ENCODE measurements around the gene SIGLEC14.
A peak's percentile ranks its signal among the peaks of the same experiment; 100 is the strongest.
"Not testable (repeated sequence)": the region's sequence is repeated elsewhere in the genome, so short reads cannot be mapped to it uniquely, and the experiment has no call there.

SIGLEC14 gene

DNA sequence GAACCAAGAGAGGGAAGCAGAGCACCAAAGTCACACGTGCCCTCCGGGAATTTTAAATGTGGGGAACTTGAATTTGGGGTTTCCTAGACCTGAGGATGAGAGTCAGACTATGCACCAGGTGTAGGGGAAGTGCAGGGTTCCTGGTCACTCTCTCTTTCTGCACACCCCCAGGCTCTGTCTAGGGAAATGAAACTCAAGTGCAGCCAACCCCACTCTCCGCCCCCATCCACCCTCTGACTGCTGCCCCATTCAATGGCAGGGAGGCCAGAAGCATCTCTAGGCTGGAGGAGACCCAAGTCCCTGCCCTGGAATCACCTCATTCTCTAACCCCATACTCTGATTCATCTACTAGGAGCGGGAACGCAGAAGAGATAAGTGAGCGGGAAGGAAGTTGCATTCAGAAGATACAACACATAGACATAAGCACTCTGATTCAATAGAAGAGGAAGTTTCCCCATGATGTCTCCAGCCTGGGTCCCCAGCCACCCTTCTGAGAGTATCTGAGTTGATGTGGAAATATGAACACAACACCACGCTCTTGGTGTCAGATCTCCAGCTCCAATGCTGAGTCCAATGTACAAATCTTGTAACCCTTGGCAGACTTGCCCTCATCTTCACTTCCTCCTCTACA lies 4.7 kb upstream of the SIGLEC14 start:
- Mint-ChIP-seq H3K4me1 (ENCODE audit: low read depth) (no peaks in the 10 kb centered on the region), H3K4me3 (no peak overlapping the region), H3K27me3 (peaks cover 38% of the 10 kb centered on the region), H3K36me3 (ENCODE audit: low read depth) (no peaks in the 10 kb centered on the region), H3K9me3 (peaks cover 4% of the 10 kb centered on the region), H3K27ac (no peak overlapping the region)

DNA sequence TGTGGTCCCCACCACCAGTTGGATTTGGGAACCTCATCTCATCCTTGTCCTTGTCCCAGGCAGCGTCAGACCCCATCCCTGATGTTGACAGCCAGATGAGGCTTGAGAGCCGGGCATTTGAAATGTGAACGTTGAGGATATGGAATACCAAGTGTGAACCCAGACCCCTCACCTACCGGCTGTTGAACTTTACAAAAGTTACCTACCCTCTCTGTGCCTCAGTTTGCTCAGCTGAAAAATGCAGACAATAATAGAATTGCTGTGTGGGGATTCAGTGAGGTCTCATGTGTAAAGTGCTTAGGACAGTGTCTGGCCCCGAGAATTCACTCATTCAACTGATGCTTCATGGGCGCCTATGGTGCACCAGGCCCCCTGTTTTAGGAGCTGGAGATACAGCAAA lies 693 bp upstream of the SIGLEC14 start:
- Mint-ChIP-seq H3K36me3 (ENCODE audit: low read depth) (no peaks in the 10 kb centered on the region), H3K9me3 (no peaks in the 10 kb centered on the region), H3K27me3 (peaks cover 16% of the 10 kb centered on the region), H3K4me1 (ENCODE audit: low read depth) (no peaks in the 10 kb centered on the region), H3K27ac (no peak overlapping the region), H3K4me3 (no peak overlapping the region)

GRCh38 chr19:51644636-51645271 lies 1.9 kb downstream of the SIGLEC14 start:
- Mint-ChIP-seq H3K9me3 (no peaks in the 10 kb centered on the region), H3K4me1 (ENCODE audit: low read depth) (no peaks in the 10 kb centered on the region), H3K4me3 (no peak overlapping the region), H3K27me3 (peaks cover 5% of the 10 kb centered on the region), H3K27ac (no peak overlapping the region), H3K36me3 (ENCODE audit: low read depth) (no peaks in the 10 kb centered on the region)

DNA sequence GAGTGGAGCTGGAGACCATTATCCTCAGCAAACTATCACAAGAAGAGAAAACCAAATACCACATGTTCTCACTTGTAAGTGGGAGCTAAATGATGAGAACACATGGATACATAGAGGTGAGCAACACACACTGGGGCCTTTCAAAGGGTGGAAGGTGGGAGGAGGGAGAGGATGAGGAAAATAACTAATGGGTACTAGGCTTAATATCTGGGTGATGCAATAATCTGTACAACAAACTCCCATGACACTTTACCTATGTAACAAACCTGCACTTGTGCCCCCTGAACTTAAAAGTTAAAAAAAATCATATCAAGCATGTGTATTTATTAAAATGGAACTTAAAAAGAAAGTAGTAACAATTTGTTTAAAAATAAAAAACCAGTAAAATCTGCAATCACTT lies 5.0 kb downstream of the SIGLEC14 start:
- Mint-ChIP-seq H3K4me1 (ENCODE audit: low read depth) (no peaks in the 10 kb centered on the region), H3K27ac (no peak overlapping the region), H3K36me3 (ENCODE audit: low read depth) (no peaks in the 10 kb centered on the region), H3K27me3 (no peaks in the 10 kb centered on the region), H3K9me3 (no peaks in the 10 kb centered on the region), H3K4me3 (no peak overlapping the region)

GRCh38 chr19:51640386-51640785 lies 6.2 kb downstream of the SIGLEC14 start:
- Mint-ChIP-seq H3K4me1 (ENCODE audit: low read depth) (no peaks in the 10 kb centered on the region), H3K36me3 (ENCODE audit: low read depth) (no peaks in the 10 kb centered on the region), H3K27me3 (no peaks in the 10 kb centered on the region), H3K4me3 (no peak overlapping the region), H3K9me3 (no peaks in the 10 kb centered on the region), H3K27ac (no peak overlapping the region)

- no peaks in the 10 kb centered on the region for H3K9me3 Mint-ChIP-seq
- H3K4me1 Mint-ChIP-seq (ENCODE audit: low read depth): no peaks in the 10 kb centered on the region
- H3K27me3 Mint-ChIP-seq: no peaks in the 10 kb centered on the region
- no peaks in the 10 kb centered on the region for H3K36me3 Mint-ChIP-seq (ENCODE audit: low read depth)
- H3K27ac Mint-ChIP-seq: no peak overlapping the region
- H3K4me3 Mint-ChIP-seq: no peak overlapping the region
These were observed 6.7 kb downstream of the SIGLEC14 start for GRCh38 chr19:51639916-51640315.

GRCh38 chr19:51637362-51637978 lies 9.2 kb downstream of the SIGLEC14 start:
- H3K27me3 Mint-ChIP-seq: no peaks in the 10 kb centered on the region

GRCh38 chr19:51632126-51632525 lies 14.5 kb downstream of the SIGLEC14 start:
- H3K36me3 Mint-ChIP-seq (ENCODE audit: low read depth): no peaks in the 10 kb centered on the region
- no peak overlapping the region for H3K27ac Mint-ChIP-seq
- H3K9me3 Mint-ChIP-seq: no peaks in the 10 kb centered on the region
- H3K27me3 Mint-ChIP-seq: peaks cover 6% of the 10 kb centered on the region
- no peaks in the 10 kb centered on the region for H3K4me1 Mint-ChIP-seq (ENCODE audit: low read depth)
- no peak overlapping the region for H3K4me3 Mint-ChIP-seq

More at GRCh38 chr19:51637362-51637978, 9.2 kb downstream of the SIGLEC14 start:
- H3K36me3 Mint-ChIP-seq (ENCODE audit: low read depth): no peaks in the 10 kb centered on the region
- no peaks in the 10 kb centered on the region for H3K4me1 Mint-ChIP-seq (ENCODE audit: low read depth)
- H3K4me3 Mint-ChIP-seq: no peak overlapping the region
- no peaks in the 10 kb centered on the region for H3K9me3 Mint-ChIP-seq
- no peak overlapping the region for H3K27ac Mint-ChIP-seq

DNA sequence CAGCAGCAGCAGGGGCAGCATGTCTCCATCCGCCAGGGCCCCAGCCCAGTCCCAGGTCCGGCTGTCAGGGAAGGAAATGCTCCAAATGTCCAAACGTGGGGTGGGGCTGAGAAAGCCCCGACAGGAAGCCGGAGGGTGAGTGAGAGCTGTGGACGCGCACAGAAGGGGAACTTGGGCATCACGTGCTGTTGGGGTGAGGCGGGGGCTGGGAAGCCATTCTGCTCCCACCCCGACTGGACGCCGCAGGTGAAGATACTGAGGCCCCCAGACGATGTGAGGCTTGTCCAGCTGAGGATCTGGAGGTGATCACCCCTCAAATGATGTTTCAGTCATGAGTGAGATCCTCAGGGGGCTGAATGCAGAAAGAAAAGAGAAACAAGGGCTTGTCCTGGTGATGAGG lies 16.3 kb downstream of the SIGLEC14 start, which contains the start of gene SIGLEC5:
TSS of gene SIGLEC5 (minus strand) at position 87 of the 400 bp plus-strand sequence. CDS start at position 21, 66 bp downstream.
- H3K4me3 Mint-ChIP-seq; H3K27me3 Mint-ChIP-seq; H3K4me1 Mint-ChIP-seq (ENCODE audit: low read depth); H3K9me3 Mint-ChIP-seq; H3K36me3 Mint-ChIP-seq (ENCODE audit: low read depth); H3K27ac Mint-ChIP-seq: not testable (repeated sequence)

DNA sequence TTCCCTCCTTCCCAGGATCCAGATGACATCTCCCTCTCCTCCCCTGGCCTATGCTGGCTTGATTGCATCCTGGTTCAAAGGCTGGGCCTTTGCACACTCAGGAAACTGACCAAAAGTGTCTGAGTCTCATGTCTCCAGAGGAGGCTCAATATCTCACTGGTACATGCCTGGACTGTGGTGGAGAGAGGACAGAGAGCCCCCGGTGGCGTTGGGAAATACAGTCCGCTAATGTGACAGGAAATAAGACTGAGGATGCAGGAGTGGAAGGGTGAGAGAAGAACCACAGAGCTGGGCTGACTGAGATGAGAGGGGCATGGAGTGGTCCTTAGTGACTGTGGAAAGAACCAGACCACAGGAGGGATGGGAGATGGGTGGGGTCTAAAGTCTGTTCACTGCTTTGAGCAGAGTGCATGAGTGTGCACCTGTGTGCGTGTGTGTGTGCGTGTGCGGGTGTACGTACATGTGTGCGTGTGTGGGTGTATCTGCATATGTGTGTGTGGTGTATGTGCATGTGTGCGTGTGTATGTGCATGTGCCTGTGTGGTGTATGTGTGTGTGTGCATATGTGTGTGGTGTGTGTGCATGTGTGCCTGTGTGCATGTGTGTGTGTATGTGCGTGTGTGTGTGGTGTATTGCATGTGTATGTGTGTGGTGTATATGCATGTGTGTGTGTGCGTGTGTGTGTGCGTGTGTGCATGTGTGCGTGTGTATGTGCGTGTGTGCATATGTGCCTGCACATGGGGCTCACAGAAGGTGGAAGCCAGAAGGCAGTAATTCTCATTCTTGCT lies 18.3 kb downstream of the SIGLEC14 start:
- Mint-ChIP-seq H3K27me3 (peaks cover 15% of the 10 kb centered on the region), H3K36me3 (ENCODE audit: low read depth) (no peaks in the 10 kb centered on the region), H3K27ac (peak overlapping the region; percentile 24), H3K4me1 (ENCODE audit: low read depth) (no peaks in the 10 kb centered on the region), H3K4me3 (no peak overlapping the region), H3K9me3 (no peaks in the 10 kb centered on the region)

DNA sequence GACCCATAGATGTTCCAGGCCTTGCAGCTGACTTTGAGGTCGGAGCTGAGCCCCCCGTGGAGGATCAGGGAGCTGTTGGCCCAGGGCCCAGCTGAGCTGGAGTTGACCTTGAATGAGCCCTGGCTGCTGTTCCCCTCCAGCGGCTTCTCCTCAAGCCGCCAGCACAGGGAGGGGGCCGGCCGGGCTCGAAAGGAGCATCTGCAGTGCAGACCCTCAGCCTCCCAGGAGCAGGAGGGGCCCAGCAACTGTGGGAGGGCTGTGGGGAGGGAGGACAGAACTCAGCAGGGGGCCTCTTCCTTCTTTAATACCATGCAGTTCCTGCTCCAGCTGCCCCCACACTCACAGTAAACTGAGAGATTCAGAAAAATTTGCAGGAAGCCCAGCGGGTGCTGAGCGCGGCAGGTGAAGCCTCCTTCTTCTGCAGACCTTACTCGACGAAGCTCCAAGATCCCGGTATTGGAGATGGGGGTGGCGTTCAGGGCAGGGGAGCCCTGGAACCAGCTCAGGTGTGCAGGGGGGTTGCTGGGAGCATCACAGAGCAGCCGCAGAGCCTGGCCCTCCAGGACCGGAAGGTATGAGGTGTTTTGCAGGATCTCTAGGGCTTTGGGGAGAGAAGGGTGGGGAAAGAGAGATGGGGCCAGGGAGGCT lies 19.0 kb downstream of the SIGLEC14 start:
- peaks cover 17% of the 10 kb centered on the region for H3K27me3 Mint-ChIP-seq
- no peak overlapping the region for H3K4me3 Mint-ChIP-seq
- no peak overlapping the region for H3K27ac Mint-ChIP-seq
- no peaks in the 10 kb centered on the region for H3K9me3 Mint-ChIP-seq
- H3K36me3 Mint-ChIP-seq (ENCODE audit: low read depth): no peaks in the 10 kb centered on the region
- H3K4me1 Mint-ChIP-seq (ENCODE audit: low read depth): no peaks in the 10 kb centered on the region

GRCh38 chr19:51626675-51627074 lies 19.9 kb downstream of the SIGLEC14 start:
- no peaks in the 10 kb centered on the region for H3K4me1 Mint-ChIP-seq (ENCODE audit: low read depth)
- no peaks in the 10 kb centered on the region for H3K36me3 Mint-ChIP-seq (ENCODE audit: low read depth)
- H3K27me3 Mint-ChIP-seq: peaks cover 21% of the 10 kb centered on the region
- H3K9me3 Mint-ChIP-seq: no peaks in the 10 kb centered on the region
- no peak overlapping the region for H3K27ac Mint-ChIP-seq
- H3K4me3 Mint-ChIP-seq: no peak overlapping the region

DNA sequence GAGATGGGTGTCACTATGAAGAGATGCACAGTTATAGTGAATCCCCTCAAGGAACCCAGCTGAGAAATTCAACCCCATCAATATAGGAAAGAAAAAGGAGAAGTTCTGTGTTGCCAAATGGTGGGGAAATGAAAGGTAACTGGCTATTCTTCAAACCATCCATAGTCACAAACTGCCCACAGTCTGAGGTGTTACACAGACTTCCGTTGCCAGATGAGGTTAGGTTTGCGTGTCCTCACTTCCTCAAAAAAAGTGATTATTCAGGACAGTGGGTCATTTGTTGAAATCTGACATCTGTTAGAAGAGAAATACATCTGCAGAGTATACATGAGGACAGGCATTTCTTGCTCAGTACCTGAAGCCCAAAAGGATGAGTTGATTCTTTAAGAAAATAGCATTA lies 25.4 kb downstream of the SIGLEC14 start:
- Mint-ChIP-seq H3K4me1 (ENCODE audit: low read depth) (no peaks in the 10 kb centered on the region), H3K9me3 (no peaks in the 10 kb centered on the region), H3K36me3 (ENCODE audit: low read depth) (no peaks in the 10 kb centered on the region), H3K4me3 (no peak overlapping the region), H3K27ac (no peak overlapping the region), H3K27me3 (peaks cover 40% of the 10 kb centered on the region)

- Mint-ChIP-seq H3K27me3 (peaks cover 49% of the 10 kb centered on the region), H3K4me3 (no peak overlapping the region), H3K4me1 (ENCODE audit: low read depth) (peaks cover 5% of the 10 kb centered on the region), H3K27ac (no peak overlapping the region), H3K36me3 (ENCODE audit: low read depth) (peaks cover 8% of the 10 kb centered on the region), H3K9me3 (peaks cover 12% of the 10 kb centered on the region)
These were observed 30.6 kb downstream of the SIGLEC14 start for GRCh38 chr19:51615991-51616390.

Measured in stimulated activated naive CD8-positive, alpha-beta T cell treated with anti-CD3 and anti-CD28 coated beads, Interleukin-15, Interleukin-2, amounts not matched to agents 100 ng/mL and 50 ng/mL, for 24 hours (primary cell).